ENCODE measurements around the gene ARMC12. TPM values are rescaled to one million over a fixed set of nuclear protein-coding genes. Genes with fewer than 3 reads are reported as not detected.

ARMC12 gene
- polyA plus RNA-seq, 1 experiment, result 0.96 TPM

- TF ChIP-seq CTCF (IDR thresholded peaks at IDR 0.05; ENCODE audit: insufficient read depth, low read depth, low read length), result peak; percentile 7; the same call in 1 of the 2 replicates
- Histone ChIP-seq H3K4me3 (ENCODE audit: low read depth, low read length) (peak overlapping the region; percentile 55), H3K36me3 (ENCODE audit: control insufficient read depth, insufficient read depth, low read length) (no peaks in the 10 kb centered on the region), H3K27me3 (ENCODE audit: control insufficient read depth, insufficient read depth, low read length) (no peaks in the 10 kb centered on the region)
- no peak for DNase-seq (ENCODE audit: low read depth)
- POLR2A ChIA-PET, result no interaction called here
- CTCF ChIA-PET, result interaction anchor here (1.0 to 4.8 kb wide), 3 partner anchors 9 to 144 kb away, joined by 3 to 24 read pairs (median 3); partner anchors contain the start of gene ARMC12
Measured at GRCh38 chr6:35727935-35728682, 8.7 kb upstream of the ARMC12 start.

- POLR2A ChIA-PET, result no interaction called here
Measured at GRCh38 chr6:35728683-35729678, 7.9 kb upstream of the ARMC12 start.

GRCh38 chr6:35729722-35730121, 7.1 kb upstream of the ARMC12 start:
- ChIA-PET CTCF (no interaction called here), POLR2A (no interaction called here)
- TF ChIP-seq CTCF (IDR thresholded peaks at IDR 0.05; ENCODE audit: insufficient read depth, low read depth, low read length), result no peak
- Histone ChIP-seq H3K36me3 (ENCODE audit: control insufficient read depth, insufficient read depth, low read length) (no peaks in the 10 kb centered on the region), H3K4me3 (ENCODE audit: low read depth, low read length) (no peak overlapping the region), H3K27me3 (ENCODE audit: control insufficient read depth, insufficient read depth, low read length) (no peaks in the 10 kb centered on the region)
- DNase-seq (ENCODE audit: low read depth), result no peak

More at GRCh38 chr6:35728683-35729678, 7.9 kb upstream of the ARMC12 start:
- TF ChIP-seq CTCF (IDR thresholded peaks at IDR 0.05; ENCODE audit: insufficient read depth, low read depth, low read length), result no peak
- Histone ChIP-seq H3K27me3 (ENCODE audit: control insufficient read depth, insufficient read depth, low read length) (no peaks in the 10 kb centered on the region), H3K36me3 (ENCODE audit: control insufficient read depth, insufficient read depth, low read length) (no peaks in the 10 kb centered on the region), H3K4me3 (ENCODE audit: low read depth, low read length) (no peak overlapping the region)
- CTCF ChIA-PET, result no interaction called here
- no peak for DNase-seq (ENCODE audit: low read depth)

- no peak for TF ChIP-seq CTCF (IDR thresholded peaks at IDR 0.05; ENCODE audit: insufficient read depth, low read depth, low read length)
- H3K27me3 ChIP-seq (ENCODE audit: control insufficient read depth, insufficient read depth, low read length), result no peaks in the 10 kb centered on the region
- POLR2A ChIA-PET, result no interaction called here
- CTCF ChIA-PET, result interaction anchor here (0.6 to 1.9 kb wide), 3 partner anchors 44 to 200 kb away, joined by 3 to 4 read pairs (median 3); no protein-coding TSS in a partner anchor
- no peak for DNase-seq (ENCODE audit: low read depth)
- H3K4me3 ChIP-seq (ENCODE audit: low read depth, low read length), result peak overlapping the region; percentile 77
- no peaks in the 10 kb centered on the region for H3K36me3 ChIP-seq (ENCODE audit: control insufficient read depth, insufficient read depth, low read length)
Measured at GRCh38 chr6:35730745-35731413, 6.0 kb upstream of the ARMC12 start.

Data from BJ (cell line).